Measurements from ENCODE around the gene NCOA1. TPM values are rescaled to one million over a fixed set of nuclear protein-coding genes. Genes with fewer than 3 reads are reported as not detected.

The NCOA1 gene
- total and polyA plus RNA-seq, 2 of the 4 experiments (the other 2 are of a cell fraction): 6.7 to 11.3 TPM

GRCh38 chr2:24616616-24617015 is 125.6 kb downstream of the NCOA1 start:
- Histone ChIP-seq H2BK20ac (ENCODE audit: low read depth, low read length) (no peak overlapping the region), H2AK5ac (ENCODE audit: low read depth, low read length) (no peak overlapping the region), H3K18ac (ENCODE audit: low read depth, low read length) (no peak overlapping the region), H3K36me3 (ENCODE audit: control insufficient read depth, insufficient read depth, low read length) (no peaks in the 10 kb centered on the region), H3K4me3 (ENCODE audit: insufficient read depth, low read depth, low read length) (no peak overlapping the region), H3K4me1 (ENCODE audit: control insufficient read depth, insufficient read depth, low read length) (no peaks in the 10 kb centered on the region), H3K14ac (replicated peaks; ENCODE audit: low read depth, low read length) (no peak overlapping the region), H2AK9ac (replicated peaks; ENCODE audit: low read depth, low read length, poor library complexity) (no peak overlapping the region), H4K91ac (ENCODE audit: insufficient read depth, low read depth, low read length) (no peak overlapping the region), H2BK120ac (ENCODE audit: low read depth, low read length) (no peak overlapping the region), H3K4me2 (ENCODE audit: low read depth, low read length) (no peak overlapping the region), H4K20me1 (ENCODE audit: insufficient read depth, low read length) (no peaks in the 10 kb centered on the region), H2BK5ac (ENCODE audit: low read depth, low read length, poor library complexity, severe bottlenecking) (no peak overlapping the region), H4K8ac (ENCODE audit: low read depth in 2 of 2, low read length in 2 of 2) (no peak overlapping the region), H2AFZ (replicated peaks; ENCODE audit: low read length, poor library complexity) (no peak overlapping the region), H3K4ac (ENCODE audit: low read depth, low read length) (no peak overlapping the region), H3K9me3 (ENCODE audit: control insufficient read depth, insufficient read depth, low read length) (no peaks in the 10 kb centered on the region), H3K9me1 (ENCODE audit: insufficient read depth, low read length) (peaks cover 5% of the 10 kb centered on the region; the same call in 1 of the 2 replicates), H3K27ac (ENCODE audit: insufficient read depth, low read length) (no peak overlapping the region), H3K23ac (ENCODE audit: low read depth, low read length) (no peak overlapping the region), H3K56ac (ENCODE audit: extremely low read depth, insufficient read depth, low read length) (no peak overlapping the region), H4K5ac (ENCODE audit: low read depth, low read length) (no peak overlapping the region), H3K79me1 (ENCODE audit: low read depth in 1 of 2, low read length in 2 of 2) (peaks cover 0 to 8% of the 10 kb centered on the region in 2 experiments; a peak in 3 of 4 replicates), H3K9ac (ENCODE audit: low read depth, low read length) (no peak overlapping the region), H2BK15ac (ENCODE audit: low read depth, low read length) (no peak overlapping the region), H3K27me3 (ENCODE audit: control insufficient read depth, insufficient read depth, low read length) (no peaks in the 10 kb centered on the region)
- dilution Hi-C loops (cut with HindIII; ENCODE audit: low sequenced_read_pairs, unreplicated experiment): no loop called here
- POLR2A ChIA-PET (ENCODE audit: unreplicated experiment): no interaction called here
- no peak for DNase-seq
- intact Hi-C loops (cut with micrococcal nuclease): no loop called here
- in situ Hi-C loops (cut with MboI; ENCODE audit: low sequenced_read_pairs): no loop called here
- 100% methylated on average over 2 of the region's 2 CpGs; no CpG with 5 or more reads in 1 of the 2 experiments for WGBS, 2 experiments (ENCODE audit: extremely low coverage in 2 of 2, insufficient read length in 1 of 2)
- BruUV-seq (replicated peaks): no TSS peak
- TF ChIP-seq ELK1 (IDR thresholded peaks at IDR 0.05; ENCODE audit: borderline replicate concordance, low read depth, low read length): no peak
- no peak for TF ChIP-seq CHD1 (IDR thresholded peaks at IDR 0.05; ENCODE audit: low read depth, low read length)
- TF ChIP-seq NFE2L2 (IDR thresholded peaks at IDR 0.05; ENCODE audit: low read depth, low read length): no peak
- no peak for TF ChIP-seq POLR2A (IDR thresholded peaks at IDR 0.05; ENCODE audit: low read depth, low read length)
- no peak for TF ChIP-seq MAZ (IDR thresholded peaks at IDR 0.05; ENCODE audit: borderline replicate concordance, low read depth, low read length)
- TF ChIP-seq RFX5 (IDR thresholded peaks at IDR 0.05; ENCODE audit: low read depth, low read length): no peak
- TF ChIP-seq MAFK (IDR thresholded peaks at IDR 0.05; ENCODE audit: low read depth, low read length): no peak
- TF ChIP-seq BHLHE40 (IDR thresholded peaks at IDR 0.05; ENCODE audit: low read depth, low read length): no peak
- no peak for TF ChIP-seq RCOR1 (IDR thresholded peaks at IDR 0.05; ENCODE audit: insufficient replicate concordance, low read length)
- no peak for TF ChIP-seq RAD21 (IDR thresholded peaks at IDR 0.05; ENCODE audit: low read length)
- no peak for ATAC-seq (ENCODE audit: low read depth)
- CTCF ChIA-PET: no interaction called here

Data from IMR-90 (cell line).